ENCODE results near the gene S100A8. TPM values are rescaled to one million over a fixed set of nuclear protein-coding genes. Genes with fewer than 3 reads are reported as not detected.
A peak's percentile ranks its signal among the peaks of the same experiment; 100 is the strongest.

Gene S100A8
- 100 to 1,000 TPM in 1 of 8 experiments, 10 to 100 TPM in 1, under 1 TPM in 2, not detected in 4; 0.29 to 281 (median 8.6) TPM for total RNA-seq

- in situ Hi-C loops (cut with MboI; ENCODE audit: low pct_unique_long_range_greater_than_20kb in 2 of 9, low sequenced_read_pairs in 9 of 9, unreplicated experiment in 9 of 9): no loop called here
- no peak within 1 kb of the TSS for H3K27ac ChIP-seq
- H3K4me1 ChIP-seq (replicated peaks in 1 of 2): no peaks in the 10 kb centered on the region
- peak in 3 of 8 experiments; percentile 42 to 64 (median 62) for ATAC-seq (replicated peaks in 6 of 8)
- H3K4me3 ChIP-seq: no peak within 1 kb of the TSS
- WGBS, 10 experiments: 0 to 70% (median 54%) methylated on average over 1 to 7 of the region's 7 CpGs; no CpG with 5 or more reads in 1 of the 10 experiments
These were observed at the start of gene S100A8 for GRCh38 chr1:153390938-153391710. Gene S100A8, minus strand, starts transcription at chr1:153391073. Its CDS starts 538 bp downstream, at chr1:153390535.

- in situ Hi-C loops (cut with MboI; ENCODE audit: low pct_unique_long_range_greater_than_20kb in 2 of 9, low sequenced_read_pairs in 9 of 9, unreplicated experiment in 9 of 9): no loop called here
- ATAC-seq (replicated peaks in 6 of 8): no peak
- Histone ChIP-seq H3K4me3 (no peak overlapping the region), H3K4me1 (replicated peaks in 1 of 2) (no peaks in the 10 kb centered on the region), H3K27ac (no peak overlapping the region)
These were observed 48.4 kb upstream of the S100A8 start for GRCh38 chr1:153439273-153439672.

GRCh38 chr1:153438599-153438998 is 47.7 kb upstream of the S100A8 start:
- WGBS, 10 experiments: 0 to 42% (median 27%) methylated on average over 1 to 3 of the region's 7 CpGs; no CpG with 5 or more reads in 3 of the 10 experiments
- in situ Hi-C loops (cut with MboI; ENCODE audit: low pct_unique_long_range_greater_than_20kb in 2 of 9, low sequenced_read_pairs in 9 of 9, unreplicated experiment in 9 of 9): no loop called here

GRCh38 chr1:153437236-153437635 is 46.4 kb upstream of the S100A8 start:
- 10 to 100% (median 53%) methylated on average over 1 to 4 of the region's 4 CpGs; no CpG with 5 or more reads in 1 of the 10 experiments for WGBS, 10 experiments
- Histone ChIP-seq H3K4me3 (no peak overlapping the region), H3K27ac (no peak overlapping the region), H3K4me1 (replicated peaks in 1 of 2) (no peaks in the 10 kb centered on the region)
- in situ Hi-C loops (cut with MboI; ENCODE audit: low pct_unique_long_range_greater_than_20kb in 2 of 9, low sequenced_read_pairs in 9 of 9, unreplicated experiment in 9 of 9): no loop called here
- ATAC-seq (replicated peaks in 6 of 8): no peak

More at GRCh38 chr1:153438599-153438998, 47.7 kb upstream of the S100A8 start:
- Histone ChIP-seq H3K27ac (no peak overlapping the region), H3K4me1 (replicated peaks in 1 of 2) (no peaks in the 10 kb centered on the region), H3K4me3 (no peak overlapping the region)
- ATAC-seq (replicated peaks in 6 of 8): no peak

GRCh38 chr1:153434746-153435455 is 44.0 kb upstream of the S100A8 start:
- no peaks in the 10 kb centered on the region for H3K4me1 ChIP-seq (replicated peaks in 1 of 2)
- no peak overlapping the region for H3K27ac ChIP-seq
- no peak for ATAC-seq (replicated peaks in 6 of 8)
- WGBS, 10 experiments: 0 to 78% (median 60%) methylated on average over 1 to 11 of the region's 11 CpGs; no CpG with 5 or more reads in 2 of the 10 experiments
- in situ Hi-C loops (cut with MboI; ENCODE audit: low pct_unique_long_range_greater_than_20kb in 2 of 9, low sequenced_read_pairs in 9 of 9, unreplicated experiment in 9 of 9): no loop called here
- H3K4me3 ChIP-seq: no peak overlapping the region

GRCh38 chr1:153432874-153433681 is 42.2 kb upstream of the S100A8 start:
- WGBS, 10 experiments: 28 to 100% (median 54%) methylated on average over 2 to 9 of the region's 9 CpGs
- Histone ChIP-seq H3K4me1 (replicated peaks in 1 of 2) (no peaks in the 10 kb centered on the region), H3K4me3 (no peak overlapping the region), H3K27ac (no peak overlapping the region)
- in situ Hi-C loops (cut with MboI; ENCODE audit: low pct_unique_long_range_greater_than_20kb in 2 of 9, low sequenced_read_pairs in 9 of 9, unreplicated experiment in 9 of 9): no loop called here
- no peak for ATAC-seq (replicated peaks in 6 of 8)

GRCh38 chr1:153431928-153432327 is 41.1 kb upstream of the S100A8 start:
- in situ Hi-C loops (cut with MboI; ENCODE audit: low pct_unique_long_range_greater_than_20kb in 2 of 9, low sequenced_read_pairs in 9 of 9, unreplicated experiment in 9 of 9): no loop called here
- 10 to 53% (median 41%) methylated on average over 2 to 4 of the region's 4 CpGs; no CpG with 5 or more reads in 4 of the 10 experiments for WGBS, 10 experiments

GRCh38 chr1:153431427-153431826 is 40.6 kb upstream of the S100A8 start:
- in situ Hi-C loops (cut with MboI; ENCODE audit: low pct_unique_long_range_greater_than_20kb in 2 of 9, low sequenced_read_pairs in 9 of 9, unreplicated experiment in 9 of 9): no loop called here
- no peak for ATAC-seq (replicated peaks in 6 of 8)
- Histone ChIP-seq H3K27ac (no peak overlapping the region), H3K4me3 (no peak overlapping the region), H3K4me1 (replicated peaks in 1 of 2) (no peaks in the 10 kb centered on the region)
- 8 to 67% (median 54%) methylated on average over 1 to 3 of the region's 3 CpGs; no CpG with 5 or more reads in 1 of the 10 experiments for WGBS, 10 experiments

More at GRCh38 chr1:153431928-153432327, 41.1 kb upstream of the S100A8 start:
- Histone ChIP-seq H3K27ac (no peak overlapping the region), H3K4me1 (replicated peaks in 1 of 2) (no peaks in the 10 kb centered on the region), H3K4me3 (no peak overlapping the region)
- no peak for ATAC-seq (replicated peaks in 6 of 8)

GRCh38 chr1:153431002-153431401 is 40.1 kb upstream of the S100A8 start:
- in situ Hi-C loops (cut with MboI; ENCODE audit: low pct_unique_long_range_greater_than_20kb in 2 of 9, low sequenced_read_pairs in 9 of 9, unreplicated experiment in 9 of 9): no loop called here
- no peak overlapping the region for H3K27ac ChIP-seq
- no peak for ATAC-seq (replicated peaks in 6 of 8)
- H3K4me1 ChIP-seq (replicated peaks in 1 of 2): no peaks in the 10 kb centered on the region
- WGBS, 10 experiments: 0 to 80% (median 62%) methylated on average over 1 to 16 of the region's 17 CpGs; no CpG with 5 or more reads in 3 of the 10 experiments
- no peak overlapping the region for H3K4me3 ChIP-seq

GRCh38 chr1:153430561-153430960 is 39.7 kb upstream of the S100A8 start:
- WGBS, 10 experiments: 28 to 80% (median 50%) methylated on average over 1 to 3 of the region's 3 CpGs; no CpG with 5 or more reads in 3 of the 10 experiments
- Histone ChIP-seq H3K27ac (no peak overlapping the region), H3K4me1 (replicated peaks in 1 of 2) (no peaks in the 10 kb centered on the region), H3K4me3 (no peak overlapping the region)
- in situ Hi-C loops (cut with MboI; ENCODE audit: low pct_unique_long_range_greater_than_20kb in 2 of 9, low sequenced_read_pairs in 9 of 9, unreplicated experiment in 9 of 9): no loop called here
- no peak for ATAC-seq (replicated peaks in 6 of 8)

GRCh38 chr1:153430166-153430553 is 39.3 kb upstream of the S100A8 start:
- 54 to 83% (median 70%) methylated on average over 1 to 2 of the region's 2 CpGs; no CpG with 5 or more reads in 5 of the 10 experiments for WGBS, 10 experiments
- in situ Hi-C loops (cut with MboI; ENCODE audit: low pct_unique_long_range_greater_than_20kb in 2 of 9, low sequenced_read_pairs in 9 of 9, unreplicated experiment in 9 of 9): no loop called here

GRCh38 chr1:153429266-153430165 is 38.6 kb upstream of the S100A8 start:
- no peak overlapping the region for H3K27ac ChIP-seq
- ATAC-seq (replicated peaks in 6 of 8): no peak
- H3K4me1 ChIP-seq (replicated peaks in 1 of 2): no peaks in the 10 kb centered on the region
- H3K4me3 ChIP-seq: no peak overlapping the region
- in situ Hi-C loops (cut with MboI; ENCODE audit: low pct_unique_long_range_greater_than_20kb in 2 of 9, low sequenced_read_pairs in 9 of 9, unreplicated experiment in 9 of 9): no loop called here
- WGBS, 10 experiments: 0 to 63% (median 54%) methylated on average over 1 to 7 of the region's 7 CpGs; no CpG with 5 or more reads in 4 of the 10 experiments

More at GRCh38 chr1:153430166-153430553, 39.3 kb upstream of the S100A8 start:
- no peak overlapping the region for H3K27ac ChIP-seq
- no peak for ATAC-seq (replicated peaks in 6 of 8)
- no peak overlapping the region for H3K4me3 ChIP-seq
- H3K4me1 ChIP-seq (replicated peaks in 1 of 2): no peaks in the 10 kb centered on the region

All from motor neuron (in vitro differentiated cells).